Chondrocyte (in vitro differentiated cells): ENCODE measurements around the gene CLDN6. TPM values are rescaled to one million over a fixed set of nuclear protein-coding genes. Genes with fewer than 3 reads are reported as not detected.

Source experiments
- DNase-seq: peaks from one replicate; pipeline ENCODE4 v3.0.0; 2021; ENCODE audit warnings: mixed read lengths, low spot score
- H3K27ac Mint-ChIP-seq: one replicate; pipeline ENCODE4 v1.8.0; 2021; ENCODE audit warnings: mild to moderate bottlenecking, moderate library complexity, mixed read lengths; ENCODE audit not compliant: unreplicated experiment
- H3K27me3 Mint-ChIP-seq: 2 replicates; pipeline ENCODE4 v1.8.0; 2021; ENCODE audit warnings: low read depth, mixed read lengths
- H3K36me3 Mint-ChIP-seq: 2 replicates; pipeline ENCODE4 v1.8.0; 2021; ENCODE audit warnings: low read depth, mixed read lengths
- H3K4me1 Mint-ChIP-seq: 2 replicates; pipeline ENCODE4 v1.8.0; 2021; ENCODE audit warnings: low read depth, mild to moderate bottlenecking, mixed read lengths
- H3K4me3 Mint-ChIP-seq: one replicate; pipeline ENCODE4 v1.8.0; 2021; ENCODE audit warnings: mild to moderate bottlenecking, moderate library complexity, mixed read lengths; ENCODE audit not compliant: unreplicated experiment
- H3K9me3 Mint-ChIP-seq: 2 replicates; pipeline ENCODE4 v1.8.0; 2021; ENCODE audit warnings: low read depth, mixed read lengths
- CTCF ChIP-seq: fragments of 200-600 bp; sonication (generic); IDR thresholded peaks from 2 replicates; pipeline ENCODE4 v1.5.0; 2021; ENCODE audit warnings: antibody characterized with exemption, mild to moderate bottlenecking, moderate library complexity
- total RNA-seq: library from RNA; stranded (reverse); gene quantifications from 3 replicates; pipeline ENCODE4 v1.2.1, GENCODE V29; 2021

Gene CLDN6
- total RNA-seq, 1 donor from 2014 or later: 0.27 TPM

- no peaks in the 10 kb centered on the region for H3K36me3 Mint-ChIP-seq
- no peak for DNase-seq
- no peak overlapping the region for H3K27ac Mint-ChIP-seq
- H3K27me3 Mint-ChIP-seq: no peaks in the 10 kb centered on the region
- TF ChIP-seq CTCF: no peak
- no peak overlapping the region for H3K4me3 Mint-ChIP-seq
- H3K9me3 Mint-ChIP-seq: no peaks in the 10 kb centered on the region
- peaks cover 9% of the 10 kb centered on the region for H3K4me1 Mint-ChIP-seq
Measured at GRCh38 chr16:2975161-2975795, 42.7 kb downstream of the CLDN6 start.

DNA sequence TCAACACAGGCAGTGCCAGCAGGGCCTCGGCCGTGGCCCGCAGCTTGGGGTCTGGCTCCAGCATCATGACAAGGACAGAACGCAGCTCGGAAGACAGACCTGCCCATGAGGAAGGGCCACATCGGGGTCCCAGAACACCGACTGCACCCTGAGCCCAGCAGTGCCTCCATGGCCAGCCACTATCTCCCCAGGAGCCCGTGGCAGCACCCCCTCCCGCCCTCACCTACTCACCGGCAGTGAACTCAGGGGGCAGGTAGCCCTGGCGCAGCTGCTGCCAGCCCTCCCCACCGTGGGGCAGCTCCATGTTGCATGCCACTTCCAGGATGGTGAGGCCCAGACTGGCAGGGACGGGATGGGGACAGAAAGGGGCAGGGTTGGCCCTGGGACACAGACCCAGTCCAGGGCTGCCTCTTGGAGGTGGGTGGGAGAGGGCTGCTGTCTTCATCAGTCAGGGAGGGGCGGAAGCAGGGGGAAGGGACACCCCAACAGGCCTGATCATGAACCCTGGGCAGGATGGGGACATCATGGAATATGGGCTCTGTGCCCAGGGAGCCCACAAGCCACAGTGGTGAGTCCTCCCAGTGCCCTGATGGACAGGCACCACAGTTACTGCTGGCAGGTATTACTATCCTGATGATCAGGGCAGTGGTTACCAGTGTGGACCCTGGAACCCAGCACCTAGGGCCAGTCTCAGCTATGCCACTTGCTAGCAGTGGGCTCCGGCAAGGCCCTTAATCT, 43.5 kb downstream of the CLDN6 start:
- H3K36me3 Mint-ChIP-seq: no peaks in the 10 kb centered on the region
- H3K27me3 Mint-ChIP-seq: no peaks in the 10 kb centered on the region
- H3K4me1 Mint-ChIP-seq: peaks cover 5% of the 10 kb centered on the region
- DNase-seq: no peak
- TF ChIP-seq CTCF: no peak
- H3K27ac Mint-ChIP-seq: no peak overlapping the region
- H3K9me3 Mint-ChIP-seq: no peaks in the 10 kb centered on the region
- no peak overlapping the region for H3K4me3 Mint-ChIP-seq

DNA sequence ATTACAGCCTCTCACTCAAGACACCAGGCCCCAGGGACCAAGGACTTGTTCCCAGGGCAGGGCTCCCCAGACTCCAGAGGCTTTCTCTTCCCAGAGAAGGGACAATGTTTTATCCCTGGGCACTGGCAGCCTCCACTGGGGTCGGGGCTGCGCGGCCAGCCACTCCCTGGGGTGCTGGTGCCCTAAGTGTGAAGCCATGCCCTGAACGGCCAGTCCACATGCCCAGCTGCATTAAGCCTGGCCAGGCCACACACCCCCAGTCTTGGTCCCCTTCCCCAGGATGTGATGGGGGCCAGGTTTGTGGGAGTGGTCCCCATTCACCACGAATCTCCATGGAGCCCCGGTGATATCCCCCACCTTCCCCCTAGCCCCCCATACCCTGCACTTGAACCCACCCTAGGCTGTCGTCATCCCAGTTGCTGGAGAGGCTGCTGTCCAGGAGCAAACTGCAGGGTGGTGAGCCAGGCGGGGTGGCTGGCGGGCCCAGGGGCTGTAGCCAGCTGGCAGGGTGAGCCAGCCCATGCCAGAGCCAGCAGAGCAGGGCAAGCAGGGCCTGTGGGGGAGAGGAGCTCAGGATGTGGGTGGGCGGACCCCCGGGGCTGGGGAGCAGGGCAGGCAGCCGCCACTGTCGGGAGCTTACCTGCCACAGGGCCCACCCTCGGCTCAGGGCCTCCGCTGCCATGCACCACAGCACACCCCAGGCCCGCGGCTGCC, 44.2 kb downstream of the CLDN6 start:
- no peak overlapping the region for H3K27ac Mint-ChIP-seq
- DNase-seq: no peak
- no peaks in the 10 kb centered on the region for H3K36me3 Mint-ChIP-seq
- no peaks in the 10 kb centered on the region for H3K9me3 Mint-ChIP-seq
- peaks cover 5% of the 10 kb centered on the region for H3K4me1 Mint-ChIP-seq
- H3K27me3 Mint-ChIP-seq: no peaks in the 10 kb centered on the region
- H3K4me3 Mint-ChIP-seq: no peak overlapping the region
- no peak for TF ChIP-seq CTCF

- Mint-ChIP-seq H3K9me3 (no peaks in the 10 kb centered on the region), H3K4me3 (no peak overlapping the region)
- TF ChIP-seq CTCF: no peak
Measured at GRCh38 chr16:2973093-2973492, 44.9 kb downstream of the CLDN6 start.

GRCh38 chr16:2971985-2972784, 45.8 kb downstream of the CLDN6 start:
- Mint-ChIP-seq H3K27ac (no peak overlapping the region), H3K4me3 (no peak overlapping the region), H3K9me3 (no peaks in the 10 kb centered on the region), H3K36me3 (no peaks in the 10 kb centered on the region), H3K4me1 (peaks cover 13% of the 10 kb centered on the region), H3K27me3 (no peaks in the 10 kb centered on the region)
- DNase-seq: no peak
- TF ChIP-seq CTCF: no peak

More at GRCh38 chr16:2973093-2973492, 44.9 kb downstream of the CLDN6 start:
- no peak overlapping the region for H3K27ac Mint-ChIP-seq
- no peaks in the 10 kb centered on the region for H3K27me3 Mint-ChIP-seq
- peaks cover 12% of the 10 kb centered on the region for H3K4me1 Mint-ChIP-seq
- DNase-seq: no peak
- no peaks in the 10 kb centered on the region for H3K36me3 Mint-ChIP-seq
